GM19193 (cell line): ENCODE data around the gene TMA7B.

Source experiments
- POLR2A ChIP-seq: IDR thresholded peaks from 4 replicates; pipeline ENCODE4 v1.6.1; 2011; ENCODE audit not compliant: insufficient read depth, insufficient read length; ENCODE audit errors: extremely low read depth

TMA7B gene

GRCh38 chr22:39958009-39958711, 2.0 kb upstream of the TMA7B start:
- TF ChIP-seq POLR2A, result no peak

- TF ChIP-seq POLR2A, result no peak
These were observed 1.1 kb upstream of the TMA7B start for GRCh38 chr22:39958949-39959639.

- TF ChIP-seq POLR2A, result no peak
These were observed 872 bp downstream of the TMA7B start for GRCh38 chr22:39960791-39961746.

- TF ChIP-seq POLR2A, result no peak
These were observed 1.9 kb downstream of the TMA7B start for GRCh38 chr22:39962071-39962470.

- TF ChIP-seq POLR2A, result no peak
These were observed 5.6 kb downstream of the TMA7B start for GRCh38 chr22:39965748-39966147.

- TF ChIP-seq POLR2A, result no peak
These were observed 6.3 kb downstream of the TMA7B start for GRCh38 chr22:39966470-39966869.

GRCh38 chr22:39967103-39967829, 7.1 kb downstream of the TMA7B start:
- TF ChIP-seq POLR2A, result no peak

- TF ChIP-seq POLR2A, result no peak
These were observed 8.1 kb downstream of the TMA7B start for GRCh38 chr22:39967996-39968972.

- TF ChIP-seq POLR2A, result no peak
These were observed 10.5 kb downstream of the TMA7B start for GRCh38 chr22:39970742-39971141.

GRCh38 chr22:39972641-39973040, 12.4 kb downstream of the TMA7B start:
- TF ChIP-seq POLR2A, result no peak

- TF ChIP-seq POLR2A, result no peak
These were observed 13.5 kb downstream of the TMA7B start for GRCh38 chr22:39973656-39974055.

GRCh38 chr22:39974065-39974464, 13.9 kb downstream of the TMA7B start:
- no peak for TF ChIP-seq POLR2A

GRCh38 chr22:39979048-39979447, 18.9 kb downstream of the TMA7B start:
- no peak for TF ChIP-seq POLR2A
